ENCODE measurements around the gene C17orf67.

C17orf67 gene

DNA sequence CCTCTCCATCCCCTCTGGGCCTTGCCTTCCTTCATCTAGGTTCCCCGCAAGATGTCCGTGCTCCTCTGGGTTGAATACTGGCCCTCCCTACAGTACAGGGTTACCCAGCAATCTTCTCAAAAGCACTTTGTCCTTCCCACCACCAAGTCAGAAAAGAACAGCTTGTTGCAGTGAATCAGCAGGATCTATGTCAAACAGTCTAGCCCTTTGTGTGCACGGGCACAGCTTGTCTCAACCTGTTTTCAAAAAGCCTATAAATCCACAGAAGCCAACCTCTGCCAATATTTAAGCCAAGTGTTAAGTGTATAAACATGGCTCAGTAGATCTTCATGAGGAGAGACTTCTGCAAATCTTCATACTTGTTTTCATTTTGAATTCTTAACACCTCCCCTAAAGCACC lies 25.2 kb downstream of the C17orf67 start:
- DNase-seq (ENCODE audit: extremely low read depth, low read depth) = no peak
- TF ChIP-seq, protein P1, sequence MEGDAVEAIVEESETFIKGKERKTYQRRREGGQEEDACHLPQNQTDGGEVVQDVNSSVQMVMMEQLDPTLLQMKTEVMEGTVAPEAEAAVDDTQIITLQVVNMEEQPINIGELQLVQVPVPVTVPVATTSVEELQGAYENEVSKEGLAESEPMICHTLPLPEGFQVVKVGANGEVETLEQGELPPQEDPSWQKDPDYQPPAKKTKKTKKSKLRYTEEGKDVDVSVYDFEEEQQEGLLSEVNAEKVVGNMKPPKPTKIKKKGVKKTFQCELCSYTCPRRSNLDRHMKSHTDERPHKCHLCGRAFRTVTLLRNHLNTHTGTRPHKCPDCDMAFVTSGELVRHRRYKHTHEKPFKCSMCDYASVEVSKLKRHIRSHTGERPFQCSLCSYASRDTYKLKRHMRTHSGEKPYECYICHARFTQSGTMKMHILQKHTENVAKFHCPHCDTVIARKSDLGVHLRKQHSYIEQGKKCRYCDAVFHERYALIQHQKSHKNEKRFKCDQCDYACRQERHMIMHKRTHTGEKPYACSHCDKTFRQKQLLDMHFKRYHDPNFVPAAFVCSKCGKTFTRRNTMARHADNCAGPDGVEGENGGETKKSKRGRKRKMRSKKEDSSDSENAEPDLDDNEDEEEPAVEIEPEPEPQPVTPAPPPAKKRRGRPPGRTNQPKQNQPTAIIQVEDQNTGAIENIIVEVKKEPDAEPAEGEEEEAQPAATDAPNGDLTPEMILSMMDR (IDR thresholded peaks at IDR 0.05; ENCODE audit: low read depth, low read length) = no peak

DNA sequence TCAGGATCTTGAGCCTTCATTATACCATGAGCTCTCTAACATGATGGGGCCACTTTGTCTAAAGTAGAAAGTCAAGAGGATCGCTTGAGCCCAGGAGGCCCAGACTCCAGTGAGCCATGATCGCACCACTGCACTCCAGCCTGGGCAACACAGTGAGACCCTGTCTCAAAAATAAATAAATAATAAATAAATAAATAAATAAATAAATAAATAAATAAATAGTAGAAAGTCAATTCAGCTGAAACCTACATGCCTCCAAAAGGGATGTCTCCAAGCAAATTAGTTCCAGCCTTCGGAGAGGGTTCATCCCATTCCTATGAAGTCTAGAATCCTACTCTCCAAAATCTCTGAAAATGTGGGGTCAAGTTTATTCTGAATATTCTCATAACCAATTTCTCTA lies 26.0 kb downstream of the C17orf67 start:
- TF ChIP-seq, protein P1 (IDR thresholded peaks at IDR 0.05; ENCODE audit: low read depth, low read length) = no peak

DNA sequence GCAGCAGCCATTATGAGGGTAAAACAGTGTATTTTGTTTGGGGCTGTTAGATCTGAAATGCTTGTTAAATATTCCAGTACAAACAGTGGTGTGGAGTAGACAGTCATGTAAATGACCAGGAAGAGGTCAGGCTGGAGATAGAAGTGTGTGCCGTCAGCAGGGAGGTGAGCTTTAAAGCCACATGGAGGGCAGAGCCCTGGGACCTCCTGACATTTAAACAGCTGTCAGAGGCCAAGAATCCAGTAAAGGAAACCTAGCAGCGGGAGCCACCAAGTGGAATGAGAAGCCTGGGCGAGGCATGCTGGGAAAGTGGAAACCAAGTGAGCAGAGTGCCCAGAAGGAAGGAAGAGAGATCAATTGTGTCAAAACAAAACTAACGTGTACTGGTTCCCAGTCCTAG lies 26.8 kb downstream of the C17orf67 start:
- no peak for DNase-seq (ENCODE audit: extremely low read depth, low read depth)
- TF ChIP-seq, protein P1 (IDR thresholded peaks at IDR 0.05; ENCODE audit: low read depth, low read length) = no peak

More for the DNA sequence above, 26.0 kb downstream of the C17orf67 start:
- no peak for DNase-seq (ENCODE audit: extremely low read depth, low read depth)

DNA sequence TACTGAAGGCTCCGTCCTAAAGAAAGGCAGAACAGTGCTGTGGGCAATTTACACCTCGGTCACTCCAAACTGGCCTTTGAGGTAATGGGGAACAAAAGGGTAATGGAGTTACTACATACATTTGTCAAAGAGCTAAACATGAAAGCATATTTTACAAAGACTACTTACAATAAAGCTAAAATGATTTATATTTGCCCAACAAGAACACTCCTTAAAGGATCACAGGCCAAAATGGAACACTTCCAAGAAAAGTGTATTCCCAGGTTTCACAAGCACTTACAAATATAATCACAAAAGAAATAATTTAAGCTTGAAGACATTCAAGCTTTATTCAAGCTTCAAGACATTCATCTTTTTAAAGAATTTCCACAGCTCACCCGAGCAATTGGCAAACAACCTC lies 29.3 kb downstream of the C17orf67 start:
- TF ChIP-seq, protein P1 (IDR thresholded peaks at IDR 0.05; ENCODE audit: low read depth, low read length) = no peak

DNA sequence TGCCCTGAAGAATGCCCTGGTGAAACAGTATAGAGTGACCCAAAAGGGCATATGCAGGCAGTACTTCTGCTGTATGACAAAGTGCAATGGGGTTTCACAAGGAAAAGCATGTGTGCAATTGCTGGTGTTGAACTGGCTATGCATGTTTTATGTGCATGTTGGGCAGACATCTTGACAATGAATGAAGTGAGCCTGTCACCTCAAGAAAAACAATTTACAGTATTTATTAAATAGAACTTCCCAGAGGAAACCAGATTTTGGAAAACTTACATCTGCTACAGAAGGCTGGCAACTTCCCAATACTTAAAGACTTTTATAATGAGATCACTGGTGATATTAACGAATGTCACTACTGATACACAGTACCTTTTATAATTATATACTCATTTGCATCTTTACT lies 30.6 kb downstream of the C17orf67 start:
- DNase-seq (ENCODE audit: extremely low read depth, low read depth) = no peak
- TF ChIP-seq, protein P1 (IDR thresholded peaks at IDR 0.05; ENCODE audit: low read depth, low read length) = no peak

More for the DNA sequence above, 29.3 kb downstream of the C17orf67 start:
- no peak for DNase-seq (ENCODE audit: extremely low read depth, low read depth)

DNA sequence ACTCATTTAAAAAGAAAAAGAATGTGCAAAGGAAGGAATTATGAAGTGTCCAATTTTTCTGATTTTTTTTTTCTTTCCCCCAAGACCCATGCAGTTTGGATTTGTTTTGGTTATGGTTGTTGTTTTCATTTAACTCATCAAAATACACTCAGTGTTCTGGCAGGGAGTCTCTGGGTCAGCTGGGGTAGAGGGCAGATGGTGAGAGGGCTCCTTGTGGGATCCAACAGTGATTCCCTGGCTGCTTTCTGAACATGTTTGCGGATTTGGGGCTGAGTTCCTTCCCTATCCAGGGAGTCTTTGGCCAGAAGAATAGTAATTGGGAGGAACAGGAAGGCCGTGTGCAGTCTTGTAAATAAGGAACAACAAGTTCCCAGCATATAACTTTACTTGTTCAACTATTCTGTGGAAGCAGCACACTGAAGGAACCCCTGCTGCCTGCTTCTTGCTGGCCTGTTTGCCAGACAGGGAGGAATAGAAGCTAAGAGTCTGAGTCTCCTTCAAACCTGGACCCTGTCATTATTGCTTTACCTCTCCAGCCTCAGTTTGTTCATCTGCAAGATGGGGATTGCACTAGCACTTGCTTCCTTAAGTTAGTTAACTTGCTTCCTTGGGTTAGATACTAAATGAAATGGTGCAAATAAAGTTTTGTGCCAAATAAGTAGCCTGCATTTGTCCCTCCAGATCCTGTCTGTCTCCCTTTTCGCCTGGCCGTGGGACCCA lies 32.1 kb downstream of the C17orf67 start:
- TF ChIP-seq, protein P1 (IDR thresholded peaks at IDR 0.05; ENCODE audit: low read depth, low read length) = no peak
- no peak for DNase-seq (ENCODE audit: extremely low read depth, low read depth)

DNA sequence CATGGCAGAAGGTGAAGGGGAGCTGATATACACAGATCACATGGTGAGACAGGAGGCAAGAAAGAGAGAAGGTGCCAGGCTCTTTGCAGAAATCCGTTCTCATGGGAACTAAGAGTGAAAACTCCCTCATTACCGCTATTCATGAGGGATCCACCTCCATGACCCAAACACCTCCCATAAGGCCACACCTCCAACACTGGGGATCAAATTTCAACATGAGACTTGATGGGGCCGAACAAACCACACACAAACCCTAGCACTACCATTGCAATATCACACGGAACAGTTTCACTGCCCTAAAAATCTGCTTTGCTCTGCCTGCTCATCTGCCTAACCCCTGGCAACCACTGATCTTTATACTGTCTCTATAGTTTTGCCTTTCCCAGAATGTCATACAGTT lies 34.8 kb downstream of the C17orf67 start:
- no peak for DNase-seq (ENCODE audit: extremely low read depth, low read depth)
- TF ChIP-seq, protein P1 (IDR thresholded peaks at IDR 0.05; ENCODE audit: low read depth, low read length) = no peak
